Liver (tissue), 9 donors: ENCODE data around the gene L2HGDH. TPM values are rescaled to one million over a fixed set of nuclear protein-coding genes. Genes with fewer than 3 reads are reported as not detected.

Experiments used
- DNase-seq: peaks from one replicate; pipeline ENCODE4 v3.0.0-alpha.2; 2017; ENCODE audit warnings: low spot score
- H3K27ac ChIP-seq, 2 donors: one replicate each; pipeline ENCODE4 v1.7.0; 2013; ENCODE audit warnings: inconsistent platforms in 2 of 2, low read length in 2 of 2, control low read depth in 1 of 2, low read depth in 1 of 2, mild to moderate bottlenecking in 1 of 2
- H3K27me3 ChIP-seq, 4 donors: one replicate each; pipeline versions ENCODE4 v1.6.1 to v1.7.0; 2013; ENCODE audit warnings: low read length in 3 of 4, inconsistent platforms in 1 of 4, mild to moderate bottlenecking in 1 of 4, moderate library complexity in 1 of 4; ENCODE audit not compliant: control insufficient read depth in 4 of 4, insufficient read depth in 4 of 4
- H3K36me3 ChIP-seq, 4 donors: one replicate each; pipeline versions ENCODE4 v1.6.1 to v1.7.0; 2013; ENCODE audit warnings: low read length in 3 of 4, mild to moderate bottlenecking in 3 of 4, low read depth in 1 of 4, moderate library complexity in 1 of 4; ENCODE audit not compliant: control insufficient read depth in 4 of 4, insufficient read depth in 3 of 4
- H3K4me1 ChIP-seq, 4 donors: one replicate each; pipeline versions ENCODE4 v1.6.1 to v1.7.0; 2013; ENCODE audit warnings: low read length in 3 of 4, mild to moderate bottlenecking in 3 of 4, moderate library complexity in 1 of 4; ENCODE audit not compliant: control insufficient read depth in 4 of 4, insufficient read depth in 4 of 4
- H3K4me3 ChIP-seq, 3 donors: one replicate each; pipeline versions ENCODE4 v1.6.1 to v1.7.0; 2013; ENCODE audit warnings: low read length in 3 of 3, control low read depth in 1 of 3, low read depth in 1 of 3, mild to moderate bottlenecking in 1 of 3
- H3K9ac ChIP-seq, 2 donors: one replicate each; pipeline ENCODE4 v1.7.0; 2013; ENCODE audit warnings: low read length in 2 of 2, mild to moderate bottlenecking in 2 of 2, moderate library complexity in 2 of 2, control low read depth in 1 of 2, low read depth in 1 of 2
- H3K9me3 ChIP-seq, 4 donors: one replicate each; pipeline versions ENCODE4 v1.6.1 to v1.7.0; 2013; ENCODE audit warnings: low read length in 3 of 4; ENCODE audit not compliant: control insufficient read depth in 4 of 4
- ATF3 ChIP-seq: IDR thresholded peaks from 2 replicates; pipeline ENCODE4 v1.6.1; 2016; ENCODE audit warnings: antibody characterized with exemption
- CTCF ChIP-seq: fragments of 150-350 bp; IDR thresholded peaks from 2 replicates; pipeline ENCODE4 v1.5.1; 2017; ENCODE audit warnings: improper control_type of control experiment, low read depth, low read length; ENCODE audit not compliant: missing input control
- EGR1 ChIP-seq, 2 donors: IDR thresholded peaks; 2 replicates each; pipeline ENCODE4 v1.6.1; 2016 to 2018; ENCODE audit warnings: antibody characterized with exemption in 2 of 2, low read depth in 2 of 2
- FOXA1 ChIP-seq: IDR thresholded peaks from 2 replicates; pipeline ENCODE4 v1.6.1; 2016; ENCODE audit warnings: antibody characterized with exemption
- FOXA2 ChIP-seq: IDR thresholded peaks from 2 replicates; pipeline ENCODE4 v1.6.1; 2016; ENCODE audit warnings: antibody characterized with exemption
- GABPA ChIP-seq, 2 donors: IDR thresholded peaks in 1 of 2; conservative IDR thresholded peaks in 1 of 2; 2 replicates each; pipeline ENCODE4 v1.6.1; 2016; ENCODE audit warnings: antibody characterized with exemption in 2 of 2, mild to moderate bottlenecking in 1 of 2, moderate library complexity in 1 of 2
- HNF4A ChIP-seq, 2 donors: conservative IDR thresholded peaks; 2 replicates each; pipeline ENCODE4 v1.6.1; 2016; ENCODE audit warnings: antibody characterized with exemption in 2 of 2, mild to moderate bottlenecking in 2 of 2
- HNF4G ChIP-seq: IDR thresholded peaks from 2 replicates; pipeline ENCODE4 v1.6.1; 2016; ENCODE audit warnings: antibody characterized with exemption
- JUND ChIP-seq, 2 donors: IDR thresholded peaks; 2 replicates each; pipeline ENCODE4 v1.6.1; 2016; ENCODE audit warnings: antibody characterized with exemption in 2 of 2
- MAX ChIP-seq: IDR thresholded peaks from 2 replicates; pipeline ENCODE4 v1.6.1; 2016; ENCODE audit warnings: antibody characterized with exemption
- NR2F2 ChIP-seq: IDR thresholded peaks from 2 replicates; pipeline ENCODE4 v1.6.1; 2016; ENCODE audit warnings: antibody characterized with exemption
- RAD21 ChIP-seq, 2 donors: IDR thresholded peaks; 2 replicates each; pipeline ENCODE4 v1.6.1; 2016; ENCODE audit warnings: antibody characterized with exemption in 2 of 2, mild to moderate bottlenecking in 2 of 2
- REST ChIP-seq: IDR thresholded peaks from 2 replicates; pipeline ENCODE4 v1.6.1; 2016; ENCODE audit warnings: antibody characterized with exemption, mild to moderate bottlenecking
- RXRA ChIP-seq, 2 donors: IDR thresholded peaks; 2 replicates each; pipeline ENCODE4 v1.6.1; 2017 to 2018; ENCODE audit warnings: antibody characterized with exemption in 2 of 2, mild to moderate bottlenecking in 1 of 2
- SP1 ChIP-seq: IDR thresholded peaks from 2 replicates; pipeline ENCODE4 v1.6.1; 2018; ENCODE audit warnings: antibody characterized with exemption, mild to moderate bottlenecking
- TAF1 ChIP-seq: conservative IDR thresholded peaks from 2 replicates; pipeline ENCODE4 v1.6.1; 2016; ENCODE audit warnings: antibody characterized with exemption, mild to moderate bottlenecking
- YY1 ChIP-seq: IDR thresholded peaks from 2 replicates; pipeline ENCODE4 v1.6.1; 2016; ENCODE audit warnings: antibody characterized with exemption, mild to moderate bottlenecking
- ZBTB33 ChIP-seq: IDR thresholded peaks from 2 replicates; pipeline ENCODE4 v1.6.1; 2016; ENCODE audit warnings: antibody characterized with exemption
- WGBS: extraction: QIAGEN DNeasy Blood & Tissue Kit; methylation state at CpG from one replicate; pipeline ENCODE4 v1.1.7; 2013; 5-methylcytosine and 5-hydroxymethylcytosine counted together
- polyA plus RNA-seq, 2 donors: library from polyadenylated mRNA; stranded (reverse) in 1 of 2; unstranded in 1 of 2; fragments of 200-250 nt in 1 of 2; fragments of >200 nt in 1 of 2; fragmentation: Nextera tagmentation in 1 of 2; extraction: Ambion mirVana in 1 of 2; gene quantifications; one replicate each; pipeline versions ENCODE4 v1.2.1 to v1.2.3, GENCODE V29; 2013 to 2015
- total RNA-seq, 2 donors: library from RNA; depleted of rRNA; stranded (reverse); fragments of >200 nt; gene quantifications; one replicate each; pipeline ENCODE4 v1.2.3, GENCODE V29; 2014
- donor health status: healthy.
- donor health status: healthy.
- donor health status: healthy.
- donor health status: healthy.
- donor health status: healthy.

Gene L2HGDH
- total and polyA plus RNA-seq, 4 donors = 3.8 to 9.0 (median 5.4) TPM

- no peaks in the 10 kb centered on the region for H3K4me1 ChIP-seq
- H3K9me3 ChIP-seq = no peaks in the 10 kb centered on the region
- H3K27ac ChIP-seq = no peak overlapping the region
- H3K27me3 ChIP-seq = no peaks in the 10 kb centered on the region
- TF ChIP-seq RXRA (IDR thresholded peaks at IDR 0.05) (no peak), HNF4G (no peak), REST (no peak), GABPA (IDR thresholded peaks at IDR 0.05 in 1 of 2, conservative IDR thresholded peaks at IDR 0.05 in 1 of 2) (no peak), FOXA1 (no peak), ATF3 (no peak), FOXA2 (no peak), YY1 (no peak), SP1 (no peak), MAX (no peak), HNF4A (conservative IDR thresholded peaks at IDR 0.05) (no peak), EGR1 (IDR thresholded peaks at IDR 0.05; ENCODE audit: low read depth in 2 of 2) (no peak), JUND (IDR thresholded peaks at IDR 0.05) (no peak), ZBTB33 (no peak), NR2F2 (no peak), RAD21 (IDR thresholded peaks at IDR 0.05) (no peak), TAF1 (no peak), CTCF (no peak)
- 88% methylated on average over 2 of the region's 2 CpGs for WGBS
- no peak overlapping the region for H3K9ac ChIP-seq
- no peaks in the 10 kb centered on the region for H3K36me3 ChIP-seq
- no peak for DNase-seq
- no peak overlapping the region for H3K4me3 ChIP-seq
Measured at GRCh38 chr14:50350975-50351374, 38.9 kb upstream of the L2HGDH start.
